SU-DHL-6 (cell line): Measurements from ENCODE around the gene PRR33.

Experiments
- CTCF ChIP-seq: fragments of 200-600 bp; sonication (generic); IDR thresholded peaks from one replicate; pipeline ENCODE4 v1.5.1; 2017; ENCODE audit warnings: antibody characterized with exemption, mild to moderate bottlenecking, low read length, moderate library complexity; ENCODE audit not compliant: insufficient read depth, poor library complexity, severe bottlenecking
- EZH2phosphoT487 ChIP-seq: fragments of 200-600 bp; sonication (generic), shearing (Covaris generic); conservative IDR thresholded peaks from 2 replicates; pipeline ENCODE4 v1.6.1; 2018; ENCODE audit warnings: mild to moderate bottlenecking, antibody characterized with exemption, low read length, moderate library complexity, mixed read lengths

- TF ChIP-seq EZH2phosphoT487, result no peak
- no peak for TF ChIP-seq CTCF
Observed at GRCh38 chr11:1870721-1871466, 20.8 kb downstream of the PRR33 start.
